GM19455 (cell line): ENCODE results near the gene TBC1D17.

Experiments
- ATAC-seq: cut with Tn5 transposase; IDR thresholded peaks from one replicate; pipeline ENCODE4 v1.9.1; 2021; ENCODE audit not compliant: unreplicated experiment

The TBC1D17 gene

GRCh38 chr19:49847731-49848696 lies 29.5 kb upstream of the TBC1D17 start:
- ATAC-seq = no peak

- no peak for ATAC-seq
Measured at GRCh38 chr19:49848938-49849337, 28.6 kb upstream of the TBC1D17 start.

- no peak for ATAC-seq
Measured at GRCh38 chr19:49849433-49850220, 27.9 kb upstream of the TBC1D17 start.

- ATAC-seq = peak; percentile 8
Measured at GRCh38 chr19:49850221-49850486, 27.3 kb upstream of the TBC1D17 start.

- ATAC-seq = peak; percentile 70
Measured at GRCh38 chr19:49850487-49851342, 26.8 kb upstream of the TBC1D17 start, which contains the start of gene PTOV1. Gene PTOV1, plus strand, starts transcription at chr19:49851159.

- peak; percentile 4 for ATAC-seq
Measured at GRCh38 chr19:49851456-49852259, 25.8 kb upstream of the TBC1D17 start.

GRCh38 chr19:49852631-49853126 lies 24.8 kb upstream of the TBC1D17 start:
- no peak for ATAC-seq

GRCh38 chr19:49853852-49854377 lies 23.6 kb upstream of the TBC1D17 start:
- no peak for ATAC-seq

GRCh38 chr19:49854378-49855263 lies 22.9 kb upstream of the TBC1D17 start:
- no peak for ATAC-seq

- ATAC-seq = no peak
Measured at GRCh38 chr19:49855277-49855675, 22.2 kb upstream of the TBC1D17 start.

GRCh38 chr19:49855676-49856573 lies 21.6 kb upstream of the TBC1D17 start:
- ATAC-seq = no peak

GRCh38 chr19:49856574-49857021 lies 20.9 kb upstream of the TBC1D17 start:
- ATAC-seq = no peak

- no peak for ATAC-seq
Measured at GRCh38 chr19:49857061-49857837, 20.3 kb upstream of the TBC1D17 start.

GRCh38 chr19:49857838-49858087 lies 19.7 kb upstream of the TBC1D17 start:
- no peak for ATAC-seq

- ATAC-seq = no peak
Measured at GRCh38 chr19:49858088-49858985, 19.2 kb upstream of the TBC1D17 start.

GRCh38 chr19:49859682-49860335 lies 17.7 kb upstream of the TBC1D17 start:
- ATAC-seq = no peak
